GM18907 (cell line): Measurements from ENCODE around the gene CANT1.
"Not testable (repeated sequence)": the region's sequence is repeated elsewhere in the genome, so short reads cannot be mapped to it uniquely, and the experiment has no call there.

ENCODE experiments used
- ATAC-seq: cut with Tn5 transposase; IDR thresholded peaks from one replicate; pipeline ENCODE4 v1.9.1; 2021; ENCODE audit warnings: mild to moderate bottlenecking, moderate library complexity; ENCODE audit not compliant: unreplicated experiment

Gene CANT1

DNA sequence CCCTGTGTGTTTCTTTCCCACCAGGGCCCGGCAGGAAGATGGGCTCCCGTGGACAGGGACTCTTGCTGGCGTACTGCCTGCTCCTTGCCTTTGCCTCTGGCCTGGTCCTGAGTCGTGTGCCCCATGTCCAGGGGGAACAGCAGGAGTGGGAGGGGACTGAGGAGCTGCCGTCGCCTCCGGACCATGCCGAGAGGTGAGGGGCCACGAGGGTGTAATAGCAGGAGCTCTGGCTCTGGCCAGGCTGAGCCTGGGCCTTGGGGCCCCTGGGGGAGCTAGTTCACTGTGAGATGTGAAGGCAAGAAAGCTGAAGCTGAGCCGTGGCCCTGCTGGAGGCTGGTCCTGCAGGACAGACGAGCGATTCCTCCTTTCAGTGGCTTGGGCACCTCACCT lies 34.4 kb upstream of the CANT1 start:
- ATAC-seq = no peak

DNA sequence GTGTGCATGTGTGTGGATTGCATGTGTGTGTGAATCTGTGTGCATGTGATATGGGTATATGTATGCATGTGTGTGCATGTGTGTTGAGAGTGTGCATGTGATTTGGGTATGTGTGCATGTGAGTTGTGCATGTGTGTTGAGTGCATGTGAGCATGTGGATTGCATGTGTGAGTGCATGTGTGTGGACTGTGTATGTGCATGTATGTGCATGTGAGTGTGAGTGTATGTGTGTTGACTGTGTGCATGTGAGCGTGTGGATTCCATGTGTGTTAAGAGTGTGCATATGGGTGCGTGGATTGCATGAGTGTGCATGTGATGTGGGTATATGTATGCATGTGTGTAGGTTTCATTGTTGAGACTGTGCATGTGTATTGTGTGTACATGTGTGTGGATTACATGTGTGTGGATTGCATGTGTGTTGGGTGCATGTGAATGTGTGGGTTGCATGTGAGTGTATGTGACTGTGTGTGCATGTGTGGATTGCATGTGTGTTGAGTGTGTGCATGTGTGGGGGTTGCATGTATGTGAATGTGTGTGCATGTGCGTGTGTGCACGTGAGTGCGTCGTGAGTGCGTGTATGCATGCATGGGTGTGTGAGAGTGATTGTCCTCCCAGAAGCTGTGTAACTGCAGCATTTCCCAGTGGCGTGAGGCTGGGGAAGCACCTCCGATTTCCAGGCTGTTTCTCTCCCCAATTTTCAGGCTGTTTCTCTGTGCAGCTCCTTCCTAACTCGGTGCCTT lies 33.8 kb upstream of the CANT1 start:
- ATAC-seq = no peak

DNA sequence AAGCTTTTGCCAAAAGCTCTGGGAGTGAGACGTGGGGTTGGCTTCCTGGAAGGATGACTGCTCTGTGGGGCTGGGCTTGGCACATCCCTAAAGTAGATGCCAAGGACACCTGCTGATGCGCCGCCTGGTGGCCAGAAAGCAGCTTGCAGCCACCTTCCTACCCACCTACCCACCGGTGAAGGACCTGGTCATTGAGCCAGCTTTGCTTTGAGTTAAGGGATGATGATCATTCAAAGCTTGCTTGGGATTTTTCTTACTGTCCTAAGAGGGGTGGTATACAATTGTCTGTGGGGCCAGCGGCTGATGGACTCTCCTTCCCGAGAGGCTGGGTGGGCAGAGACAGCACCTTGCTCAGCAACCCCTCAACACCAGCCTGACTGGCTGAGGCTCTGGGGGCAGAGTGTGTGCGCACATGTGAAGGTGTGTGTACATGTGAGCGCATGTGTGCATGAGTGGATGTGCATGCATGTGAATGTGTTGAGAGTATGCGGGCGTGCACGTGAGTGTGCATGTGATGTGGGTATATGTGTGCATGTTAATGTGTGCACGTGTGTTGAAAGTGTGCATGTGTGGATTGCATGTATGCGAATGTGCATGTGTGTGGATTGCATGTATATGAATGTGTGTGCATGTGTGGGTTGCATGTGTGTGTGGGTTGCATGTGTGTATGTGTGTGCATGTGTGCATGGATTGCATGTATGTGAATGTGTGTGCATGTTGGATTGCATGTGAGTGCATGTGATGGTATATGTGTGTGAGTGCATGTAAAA lies 33.0 kb upstream of the CANT1 start:
- ATAC-seq = no peak

DNA sequence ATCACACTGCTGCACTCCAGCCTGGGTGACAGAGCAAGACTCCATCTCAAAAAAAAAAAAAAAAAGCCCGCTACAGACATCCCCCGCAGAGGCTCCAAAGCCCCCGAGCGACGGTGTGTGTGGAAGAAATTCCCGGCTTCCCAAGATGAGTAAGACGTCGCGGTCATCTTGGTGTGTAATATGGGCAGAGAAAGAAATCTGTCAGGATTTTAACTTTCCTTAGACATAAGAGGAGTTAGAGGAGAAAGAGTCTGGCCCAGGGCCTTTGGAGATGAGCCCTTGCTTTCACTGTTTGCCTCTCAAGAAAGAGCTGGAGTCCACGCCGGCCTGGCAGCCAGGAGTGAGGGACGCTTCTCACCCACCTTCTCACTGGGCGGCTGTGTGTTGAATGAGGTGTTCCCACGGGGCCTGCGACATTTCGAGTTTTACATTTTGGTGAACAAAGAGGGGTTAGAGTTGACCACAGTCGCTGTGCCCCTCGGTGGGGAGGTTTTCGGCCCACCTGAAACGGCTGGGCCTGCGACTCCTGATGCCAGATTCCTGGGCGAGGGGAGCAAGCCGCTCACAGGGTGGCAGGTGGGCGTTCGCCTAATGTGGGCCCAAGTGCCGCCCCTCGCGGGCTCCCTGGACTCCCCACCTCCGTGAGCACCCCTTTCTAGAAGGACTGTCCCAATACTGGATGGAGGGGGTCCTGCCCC lies 32.3 kb upstream of the CANT1 start:
- no peak for ATAC-seq

DNA sequence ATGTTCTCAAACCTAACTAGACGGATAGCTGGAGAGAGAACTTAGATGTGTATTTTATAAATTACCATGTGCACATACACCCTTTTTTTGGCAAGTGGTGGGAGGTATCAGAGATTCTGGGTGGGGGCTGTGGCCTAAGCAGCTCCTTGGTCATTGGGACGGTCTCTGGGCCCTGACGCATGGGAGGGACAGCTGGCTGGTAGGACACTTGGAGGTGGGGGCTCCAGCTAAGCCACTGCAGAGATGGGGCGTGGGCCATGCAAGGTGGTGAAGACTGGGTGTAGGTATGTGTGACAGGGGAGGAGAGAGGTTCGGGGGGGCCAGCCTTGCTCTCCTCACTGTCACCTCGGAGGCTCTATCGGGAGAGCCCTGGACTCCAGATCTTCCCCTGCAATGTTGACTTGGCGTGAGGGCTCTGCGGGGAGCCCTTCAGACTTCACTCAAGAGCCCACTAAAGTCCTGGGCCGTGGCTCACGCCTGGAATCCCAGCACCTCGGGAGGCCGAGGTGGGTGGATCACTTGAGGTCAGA lies 31.5 kb upstream of the CANT1 start:
- no peak for ATAC-seq

DNA sequence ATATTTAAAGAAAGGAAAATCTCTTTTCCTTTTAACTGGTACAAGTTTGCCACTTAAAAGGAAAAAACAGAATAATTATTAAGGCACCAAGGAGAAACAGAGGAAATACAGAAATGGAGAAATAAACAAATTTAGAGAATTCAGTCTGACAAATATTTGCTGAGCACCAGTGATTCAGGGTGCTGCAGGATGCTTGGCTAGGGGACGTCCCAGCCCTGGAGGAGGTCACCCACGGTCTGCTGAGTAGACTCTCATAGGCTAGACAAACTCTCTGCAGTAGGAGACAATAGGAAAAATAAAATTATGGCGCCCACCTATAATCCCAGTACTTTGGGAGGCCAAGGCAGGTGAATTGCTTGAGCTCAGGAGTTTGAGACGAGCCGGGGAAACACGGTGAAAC lies 30.3 kb upstream of the CANT1 start:
- no peak for ATAC-seq

DNA sequence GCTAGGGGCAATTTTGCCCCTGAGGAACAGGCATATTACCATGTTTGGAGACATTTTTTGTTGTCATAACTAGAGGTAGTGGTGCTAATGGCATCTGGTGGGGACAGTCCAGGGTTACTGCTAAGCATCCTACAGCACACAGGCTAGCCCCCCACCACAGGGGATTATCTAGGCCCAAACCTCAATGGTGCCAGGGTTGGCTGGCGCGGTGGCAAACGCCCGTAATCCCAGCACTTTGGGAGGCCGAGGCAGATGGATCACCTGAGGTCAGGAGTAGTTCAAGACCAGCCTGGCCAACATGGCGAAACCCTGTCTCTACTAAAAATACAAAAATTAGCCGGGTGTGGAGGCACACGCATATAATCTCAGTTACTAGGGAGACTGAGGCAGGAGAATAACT lies 29.6 kb upstream of the CANT1 start:
- no peak for ATAC-seq

DNA sequence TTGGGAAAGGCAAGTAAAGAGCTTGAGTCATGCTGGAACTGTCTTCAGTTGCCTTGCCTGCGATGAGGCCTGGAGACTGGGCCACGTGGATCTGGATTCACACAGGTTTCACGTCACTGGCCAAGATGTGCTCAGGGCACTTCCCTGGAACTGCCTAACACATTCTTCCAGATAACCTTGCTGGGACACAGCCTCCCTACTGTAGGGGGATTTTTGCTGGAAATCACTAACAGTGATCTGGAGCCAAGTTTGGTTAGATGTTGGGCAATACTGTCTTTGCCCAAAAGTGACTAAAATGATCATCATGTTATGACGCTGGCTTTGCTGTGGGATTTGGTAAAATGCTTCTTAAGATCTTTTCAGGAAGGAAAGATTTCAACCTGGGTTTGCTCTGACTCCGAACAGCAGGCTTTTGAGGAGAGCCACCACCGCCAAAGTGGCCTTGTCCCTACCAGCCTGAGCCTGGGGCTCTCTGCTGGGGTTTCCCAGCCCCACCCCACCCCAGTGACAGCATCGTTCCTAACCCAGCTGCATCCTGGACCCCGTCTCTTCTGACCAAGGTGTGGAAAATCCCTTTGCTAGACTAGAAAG lies 29.1 kb upstream of the CANT1 start:
- ATAC-seq = no peak

DNA sequence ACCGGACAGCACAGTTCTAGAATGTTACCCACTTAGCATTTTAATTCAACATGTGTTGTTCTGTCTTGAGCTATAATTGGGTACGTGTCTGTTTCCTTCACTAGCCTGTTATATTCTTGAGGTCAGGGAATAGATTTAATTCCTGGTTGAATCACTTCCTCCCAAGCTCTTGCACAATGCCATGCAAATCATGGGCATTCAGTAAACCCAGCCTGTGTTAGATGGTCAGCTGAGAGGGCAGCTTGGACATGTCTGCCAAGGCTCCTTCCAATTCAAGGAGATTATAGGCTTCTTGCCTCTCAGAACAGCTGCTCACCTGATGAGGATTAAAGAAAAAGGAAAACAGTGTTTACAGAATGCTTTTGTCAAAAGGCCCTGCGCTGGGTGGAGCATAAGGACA lies 27.0 kb upstream of the CANT1 start:
- ATAC-seq = no peak

DNA sequence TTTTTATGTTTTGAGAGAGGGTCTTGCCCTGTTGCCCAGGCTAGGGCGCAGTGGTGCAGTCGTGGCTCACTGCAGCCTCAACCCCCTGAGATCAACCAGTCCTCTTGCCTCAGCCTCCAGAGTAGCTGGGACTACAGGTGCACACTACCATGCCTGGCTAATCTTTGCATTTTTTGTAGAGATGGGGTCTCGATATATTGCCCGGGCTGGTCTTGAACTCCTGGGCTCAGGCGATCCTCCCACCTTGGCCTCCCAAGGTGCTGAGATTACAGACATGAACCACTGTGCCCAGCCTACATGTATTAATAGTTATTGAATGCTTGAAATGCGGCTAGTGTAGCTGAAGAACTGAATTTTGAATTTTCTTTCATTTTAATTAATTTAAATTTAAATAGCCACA lies 26.6 kb upstream of the CANT1 start:
- ATAC-seq = no peak

DNA sequence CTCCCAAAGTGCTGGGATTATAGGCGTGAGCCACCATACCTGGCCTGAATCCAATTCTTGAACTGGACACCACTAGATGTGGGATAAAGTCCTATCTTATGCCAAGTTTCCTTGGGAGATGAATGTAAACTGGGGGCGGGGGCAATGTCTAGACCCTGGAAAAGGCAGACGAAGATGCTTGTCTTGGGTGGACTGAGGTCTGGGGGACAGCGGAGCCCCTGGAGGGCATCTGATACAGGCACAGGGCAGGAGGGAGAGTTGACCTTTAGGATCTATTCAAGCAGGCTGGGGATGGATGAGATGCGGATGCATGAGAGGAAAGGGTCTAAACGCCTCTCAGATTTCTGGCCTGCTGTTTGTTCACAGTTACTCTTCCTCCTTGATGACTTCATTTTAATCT lies 26.1 kb upstream of the CANT1 start:
- no peak for ATAC-seq

DNA sequence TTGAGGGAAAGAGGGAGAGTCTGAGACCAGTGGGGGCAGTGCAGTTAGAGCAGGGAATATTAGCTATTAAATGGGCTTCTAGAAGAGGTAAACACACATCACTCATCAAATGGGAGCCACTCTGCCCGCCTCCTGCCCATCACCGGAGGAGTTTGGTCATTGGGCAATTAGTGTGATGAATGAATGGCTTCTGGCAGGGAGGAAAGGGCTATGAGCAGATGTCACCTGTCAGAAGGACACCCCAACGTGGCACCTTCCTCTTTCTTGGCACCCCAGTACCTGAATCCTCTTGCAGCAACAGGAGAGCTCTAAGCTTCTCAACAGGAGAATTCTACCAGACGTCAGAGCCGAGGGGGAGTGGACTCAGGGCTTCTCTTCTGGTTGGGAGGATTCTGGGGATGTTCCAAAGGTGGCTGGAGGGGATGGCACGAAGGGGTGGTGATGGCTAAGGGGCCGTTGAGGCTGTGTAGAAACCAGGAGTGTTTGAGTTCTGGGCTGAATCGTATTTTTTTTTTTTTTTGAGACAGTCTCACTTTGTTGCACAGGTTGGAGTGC lies 25.4 kb upstream of the CANT1 start:
- ATAC-seq = no peak

DNA sequence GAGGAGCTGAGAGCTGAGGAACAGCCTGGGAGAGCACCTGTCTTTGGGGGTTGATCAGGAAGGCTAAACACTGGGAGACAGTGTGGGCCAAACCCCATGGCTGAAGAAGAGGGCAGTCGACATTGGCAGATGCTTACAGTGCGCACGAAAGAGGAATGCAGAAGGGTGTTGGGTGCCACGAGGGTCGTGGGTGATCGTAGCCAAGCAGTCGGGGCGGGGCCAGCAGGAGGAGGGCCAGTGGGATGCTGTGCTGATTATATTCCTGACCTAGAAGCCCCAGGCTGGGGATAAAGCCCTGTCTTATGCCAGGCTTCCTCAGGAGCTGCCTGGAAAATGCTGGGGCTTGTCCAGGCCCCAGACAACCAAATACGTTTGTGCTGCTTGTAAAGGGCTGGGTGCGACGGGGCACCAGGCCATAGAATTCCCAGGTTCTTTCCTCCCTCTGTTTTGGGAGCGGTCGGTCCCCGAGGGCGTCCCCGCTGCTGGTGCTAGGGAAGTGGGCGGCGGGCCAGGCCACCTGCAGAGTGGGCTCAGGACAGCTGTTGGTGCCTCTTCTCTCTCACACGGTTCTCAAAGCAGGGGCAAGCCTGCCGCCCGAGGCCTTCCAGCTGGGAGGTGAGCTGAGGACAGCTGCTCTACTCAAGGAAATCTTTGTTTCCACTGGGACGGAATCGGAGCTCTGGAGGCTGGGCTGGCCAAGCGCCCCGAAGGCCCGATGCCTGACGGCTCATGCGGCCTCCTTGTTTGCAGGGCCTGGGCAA lies 24.4 kb upstream of the CANT1 start:
- no peak for ATAC-seq

DNA sequence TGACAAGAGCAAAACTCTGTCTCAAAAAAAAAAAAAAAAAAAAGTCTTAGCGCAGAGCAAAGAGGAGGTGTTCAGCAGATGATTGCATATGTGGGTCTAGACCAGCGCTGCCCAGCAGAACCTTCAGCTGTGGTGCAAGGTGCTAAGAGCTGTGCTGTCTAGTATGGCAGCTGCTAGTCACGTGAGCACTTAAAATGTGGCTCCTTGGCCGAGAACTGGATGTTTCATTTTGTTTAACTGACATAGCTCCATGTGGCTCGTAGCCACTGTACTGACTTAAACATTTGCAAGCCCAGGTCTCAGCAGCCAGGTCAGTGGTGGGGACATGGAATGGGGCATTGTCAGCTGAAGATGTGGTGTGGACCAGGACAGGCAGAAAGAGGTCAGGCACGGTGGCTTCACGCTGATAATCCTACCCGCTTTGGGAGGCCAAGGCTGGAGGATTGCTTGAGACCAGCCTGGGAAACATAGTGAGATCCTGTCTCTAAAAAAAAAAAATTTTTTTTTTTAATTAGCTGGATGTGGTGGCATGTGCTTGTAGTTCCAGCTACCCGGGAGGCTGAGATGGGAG lies 23.6 kb upstream of the CANT1 start:
- no peak for ATAC-seq

DNA sequence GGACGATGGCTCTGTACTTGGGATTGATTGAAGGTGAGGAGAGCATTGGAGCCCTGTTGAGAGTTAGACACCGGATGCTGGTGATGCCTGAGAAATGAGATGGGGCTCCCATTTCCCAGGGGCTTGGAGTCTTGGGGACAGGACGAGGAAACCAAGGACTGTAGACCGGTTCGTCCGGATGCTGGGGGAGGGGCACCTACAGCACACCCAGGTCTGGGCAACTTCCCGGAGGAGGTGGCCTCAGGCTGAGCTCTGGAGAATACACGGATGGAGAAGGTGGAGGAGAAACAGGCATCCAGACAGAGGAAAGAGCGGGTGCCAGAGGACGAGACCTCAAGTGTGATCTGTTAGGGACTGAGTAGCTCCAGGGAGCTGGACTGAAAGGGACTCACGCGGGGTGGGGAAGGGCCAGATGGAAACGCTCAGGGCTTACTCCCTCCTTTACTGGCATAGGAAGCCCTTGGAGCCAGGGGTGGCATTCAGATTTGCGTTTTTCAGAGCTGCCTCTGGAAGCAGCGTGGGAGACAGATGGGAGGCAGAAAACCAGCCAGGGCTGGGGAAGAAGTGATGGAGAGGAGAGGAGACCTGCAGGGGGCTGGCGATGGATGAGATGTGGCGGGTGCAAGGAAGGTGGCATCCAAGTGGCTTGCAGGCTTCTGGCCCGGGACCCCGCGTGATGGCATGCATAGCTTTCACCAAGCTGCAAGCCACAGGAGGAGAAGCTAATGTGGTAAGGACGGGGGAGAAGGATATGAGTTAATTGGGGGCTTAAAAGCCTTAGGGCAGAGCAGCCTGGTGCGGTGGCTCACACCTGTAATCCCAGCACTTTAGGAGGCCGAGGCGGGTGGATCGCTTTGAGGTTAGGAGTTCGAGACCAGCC lies 22.7 kb upstream of the CANT1 start:
- ATAC-seq = no peak

DNA sequence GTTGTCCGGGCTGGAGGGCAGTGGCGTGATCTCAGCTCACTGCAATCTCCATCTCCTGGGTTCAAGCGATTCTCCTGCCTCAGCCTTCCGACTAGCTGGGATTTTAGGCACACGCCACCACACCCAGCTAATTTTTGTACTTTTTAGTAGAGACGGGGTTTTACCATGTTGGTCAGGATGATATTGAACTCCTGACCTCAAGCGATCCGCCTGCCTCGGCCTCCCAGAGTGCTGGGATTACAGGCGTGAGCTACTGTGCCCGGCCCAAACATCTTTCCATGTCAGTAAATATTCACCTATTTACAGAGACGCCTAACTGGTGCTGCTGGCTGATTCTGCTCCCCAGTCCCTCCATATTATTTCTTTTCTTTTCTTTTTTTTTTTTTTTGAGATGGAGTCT lies 21.1 kb upstream of the CANT1 start:
- not testable (repeated sequence) for ATAC-seq

DNA sequence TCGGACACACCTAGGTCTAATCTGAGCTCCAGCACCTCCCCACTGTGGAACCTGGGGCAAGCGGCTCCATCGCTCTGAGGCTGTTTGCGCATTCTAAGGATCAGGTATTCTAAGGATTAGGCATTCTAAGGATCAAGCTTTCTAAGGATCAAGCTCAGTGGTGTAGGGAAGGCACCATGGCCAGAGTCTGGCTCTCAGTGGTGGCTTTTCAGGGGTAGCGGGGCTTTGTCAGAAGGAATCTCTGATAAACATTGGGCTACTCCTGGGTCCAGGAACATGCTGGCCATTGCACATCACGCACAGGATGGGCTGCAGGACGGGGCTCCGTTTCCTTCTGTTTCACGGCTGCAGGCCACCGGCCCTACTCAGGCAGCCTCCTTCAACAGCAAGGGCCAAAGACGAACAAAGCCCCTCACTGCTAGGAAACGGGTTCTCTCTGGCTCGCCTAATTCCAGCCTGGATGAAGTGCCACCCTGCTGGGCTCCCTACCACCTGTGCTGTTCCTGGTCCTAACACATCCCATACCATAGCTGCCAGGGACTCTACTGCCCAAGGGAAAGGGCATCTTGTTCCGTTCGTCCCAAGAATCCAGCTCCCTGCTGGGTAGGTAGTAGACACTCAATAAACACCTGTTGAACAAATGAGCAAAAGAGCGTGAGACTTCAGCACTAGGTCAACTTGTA lies 19.9 kb upstream of the CANT1 start:
- ATAC-seq = no peak

DNA sequence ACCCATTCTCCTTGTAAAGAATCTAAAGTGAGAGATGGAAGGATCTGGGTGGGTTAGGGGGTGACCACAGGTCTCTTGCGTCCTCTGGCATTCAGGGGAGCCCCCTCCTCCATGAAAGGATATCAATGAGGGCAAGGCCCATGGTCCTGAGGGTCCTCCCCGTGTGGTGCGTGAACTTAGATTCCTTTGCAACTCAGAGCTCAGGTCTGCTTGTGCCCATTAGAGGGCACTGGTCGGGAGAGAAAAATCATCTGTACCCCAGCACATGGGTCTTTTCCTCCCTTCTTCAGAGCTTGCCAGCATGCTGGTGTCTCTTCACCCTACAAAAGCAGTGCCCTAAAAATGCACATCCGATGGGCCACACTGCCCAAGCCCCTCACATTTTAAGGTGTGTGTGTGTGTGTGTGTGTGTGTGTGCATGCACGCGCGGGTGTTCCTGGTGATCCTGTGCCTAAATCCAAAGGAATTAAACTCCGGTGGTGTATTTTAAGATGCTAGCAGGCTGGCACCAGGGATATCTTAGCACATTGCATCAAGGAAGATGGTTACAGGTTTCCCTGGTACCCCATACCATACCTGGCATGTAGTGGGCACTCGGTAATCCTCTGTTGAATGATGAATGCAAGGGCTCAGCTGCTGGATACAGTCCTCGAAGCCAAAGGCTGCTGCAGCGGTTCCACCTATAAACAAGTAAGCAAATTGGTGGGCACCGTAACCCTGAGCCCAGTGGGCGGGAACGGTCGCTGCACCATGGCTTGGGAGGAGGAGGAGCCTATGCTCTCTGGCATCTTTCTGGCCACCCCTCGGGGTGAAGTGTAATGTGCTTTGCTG lies 19.1 kb upstream of the CANT1 start:
- no peak for ATAC-seq
